OCI-LY1 (cell line): Measurements from ENCODE around the gene SMYD3.

Experiments used
- H2AFZ ChIP-seq: fragments of 200-600 bp; sonication (generic), shearing (Covaris generic); 2 replicates; pipeline ENCODE4 v1.6.0; 2014; ENCODE audit warnings: antibody characterized with exemption, mild to moderate bottlenecking, low read length
- H3F3A ChIP-seq: fragments of 200-600 bp; sonication (generic), shearing (Covaris generic); 2 replicates; pipeline ENCODE4 v1.6.0; 2014; ENCODE audit warnings: mild to moderate bottlenecking, antibody characterized with exemption, low read length, moderate library complexity; ENCODE audit not compliant: insufficient read depth
- H3K27ac ChIP-seq: fragments of 200-600 bp; sonication (generic); 2 replicates; pipeline ENCODE4 v1.5.1; 2014; ENCODE audit warnings: low read length, mixed run types, mild to moderate bottlenecking, low read depth; ENCODE audit not compliant: poor library complexity, severe bottlenecking
- H3K27me3 ChIP-seq: fragments of 200-600 bp; sonication (generic); 2 replicates; pipeline ENCODE4 v1.6.0; 2014; ENCODE audit warnings: antibody characterized with exemption, mild to moderate bottlenecking, low read length, moderate library complexity; ENCODE audit not compliant: insufficient read depth
- H3K36me3 ChIP-seq: fragments of 200-600 bp; sonication (generic); 2 replicates; pipeline ENCODE4 v1.6.1; 2014; ENCODE audit warnings: mild to moderate bottlenecking, antibody characterized with exemption, low read length, moderate library complexity, mixed read lengths; ENCODE audit not compliant: insufficient read depth
- H3K4me1 ChIP-seq: fragments of 200-600 bp; sonication (generic); 2 replicates; pipeline ENCODE4 v1.5.1; 2014; ENCODE audit warnings: mild to moderate bottlenecking, low read length, moderate library complexity; ENCODE audit not compliant: insufficient read depth, severe bottlenecking
- H3K4me2 ChIP-seq: fragments of 200-600 bp; sonication (generic), shearing (Covaris generic); 2 replicates; pipeline ENCODE4 v1.6.1; 2014; ENCODE audit warnings: low read length
- H3K4me3 ChIP-seq: fragments of 200-600 bp; sonication (generic); 2 replicates; pipeline ENCODE4 v1.5.1; 2014; ENCODE audit warnings: low read length, low read depth, mild to moderate bottlenecking, mixed read lengths; ENCODE audit not compliant: poor library complexity, severe bottlenecking
- H3K79me2 ChIP-seq: fragments of 200-600 bp; shearing (Covaris generic); 2 replicates; pipeline ENCODE4 v1.6.1; 2016; ENCODE audit warnings: mixed run types, low read length, mixed read lengths; ENCODE audit not compliant: insufficient read depth
- H3K9ac ChIP-seq: fragments of 200-600 bp; sonication (generic), shearing (Covaris generic); 2 replicates; pipeline ENCODE4 v1.6.1; 2014; ENCODE audit warnings: mild to moderate bottlenecking, low read length, mixed read lengths
- H3K9me2 ChIP-seq: fragments of 200-600 bp; sonication (generic), shearing (Covaris generic); 2 replicates; pipeline ENCODE4 v1.6.1; 2014; ENCODE audit warnings: low read depth, mild to moderate bottlenecking, low read length, mixed read lengths
- H3K9me3 ChIP-seq: fragments of 200-600 bp; shearing (Covaris generic); 2 replicates; pipeline ENCODE4 v1.6.1; 2014; ENCODE audit warnings: low read length, mixed read lengths
- H4K20me1 ChIP-seq: fragments of 200-600 bp; sonication (generic), shearing (Covaris generic); 2 replicates; pipeline ENCODE4 v1.6.0; 2016; ENCODE audit warnings: mild to moderate bottlenecking, low read length; ENCODE audit not compliant: insufficient read depth
- EZH2 ChIP-seq: fragments of 200-600 bp; sonication (generic), shearing (Covaris generic); IDR thresholded peaks from 2 replicates; pipeline ENCODE4 v1.8.0; 2017; ENCODE audit warnings: borderline replicate concordance, mixed run types, mild to moderate bottlenecking, antibody characterized with exemption, low read length, moderate library complexity, mixed read lengths
- TF ChIP-seq, protein P1 (sequence below): fragments of 200-600 bp; sonication (generic), shearing (Covaris generic); IDR thresholded peaks from 2 replicates; pipeline ENCODE4 v1.5.1; 2017; ENCODE audit warnings: mild to moderate bottlenecking, antibody characterized with exemption, low read length, moderate library complexity, mixed read lengths

Gene SMYD3

GRCh38 chr1:246064891-246065290, 442.2 kb downstream of the SMYD3 start:
- no peak overlapping the region for H2AFZ ChIP-seq
- no peaks in the 10 kb centered on the region for H3K9me3 ChIP-seq
- no peaks in the 10 kb centered on the region for H3K4me1 ChIP-seq
- H3K9ac ChIP-seq, result no peak overlapping the region
- H4K20me1 ChIP-seq, result no peaks in the 10 kb centered on the region
- no peaks in the 10 kb centered on the region for H3K79me2 ChIP-seq
- H3K4me2 ChIP-seq, result no peak overlapping the region
- H3K27ac ChIP-seq, result no peak overlapping the region
- no peaks in the 10 kb centered on the region for H3K9me2 ChIP-seq
- H3F3A ChIP-seq, result no peaks in the 10 kb centered on the region
- H3K4me3 ChIP-seq, result no peak overlapping the region
- no peaks in the 10 kb centered on the region for H3K27me3 ChIP-seq
- H3K36me3 ChIP-seq, result no peaks in the 10 kb centered on the region
- TF ChIP-seq, protein P1, sequence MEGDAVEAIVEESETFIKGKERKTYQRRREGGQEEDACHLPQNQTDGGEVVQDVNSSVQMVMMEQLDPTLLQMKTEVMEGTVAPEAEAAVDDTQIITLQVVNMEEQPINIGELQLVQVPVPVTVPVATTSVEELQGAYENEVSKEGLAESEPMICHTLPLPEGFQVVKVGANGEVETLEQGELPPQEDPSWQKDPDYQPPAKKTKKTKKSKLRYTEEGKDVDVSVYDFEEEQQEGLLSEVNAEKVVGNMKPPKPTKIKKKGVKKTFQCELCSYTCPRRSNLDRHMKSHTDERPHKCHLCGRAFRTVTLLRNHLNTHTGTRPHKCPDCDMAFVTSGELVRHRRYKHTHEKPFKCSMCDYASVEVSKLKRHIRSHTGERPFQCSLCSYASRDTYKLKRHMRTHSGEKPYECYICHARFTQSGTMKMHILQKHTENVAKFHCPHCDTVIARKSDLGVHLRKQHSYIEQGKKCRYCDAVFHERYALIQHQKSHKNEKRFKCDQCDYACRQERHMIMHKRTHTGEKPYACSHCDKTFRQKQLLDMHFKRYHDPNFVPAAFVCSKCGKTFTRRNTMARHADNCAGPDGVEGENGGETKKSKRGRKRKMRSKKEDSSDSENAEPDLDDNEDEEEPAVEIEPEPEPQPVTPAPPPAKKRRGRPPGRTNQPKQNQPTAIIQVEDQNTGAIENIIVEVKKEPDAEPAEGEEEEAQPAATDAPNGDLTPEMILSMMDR, result no peak

GRCh38 chr1:246063013-246063616, 444.0 kb downstream of the SMYD3 start:
- no peaks in the 10 kb centered on the region for H3K79me2 ChIP-seq
- no peaks in the 10 kb centered on the region for H3F3A ChIP-seq
- no peaks in the 10 kb centered on the region for H3K36me3 ChIP-seq
- no peaks in the 10 kb centered on the region for H4K20me1 ChIP-seq
- H3K4me2 ChIP-seq, result no peak overlapping the region
- no peak overlapping the region for H3K27ac ChIP-seq
- no peak for TF ChIP-seq EZH2
- TF ChIP-seq, protein P1, result no peak
- H3K4me1 ChIP-seq, result no peaks in the 10 kb centered on the region
- no peaks in the 10 kb centered on the region for H3K27me3 ChIP-seq
- H3K9me3 ChIP-seq, result no peaks in the 10 kb centered on the region
- no peak overlapping the region for H3K4me3 ChIP-seq
- H3K9me2 ChIP-seq, result no peaks in the 10 kb centered on the region
- no peak overlapping the region for H2AFZ ChIP-seq
- no peak overlapping the region for H3K9ac ChIP-seq

- Histone ChIP-seq H3K4me2 (no peak overlapping the region), H3K4me1 (no peaks in the 10 kb centered on the region), H2AFZ (no peak overlapping the region), H3K36me3 (no peaks in the 10 kb centered on the region), H3K4me3 (no peak overlapping the region), H3K9ac (no peak overlapping the region), H3K79me2 (no peaks in the 10 kb centered on the region), H3K27ac (no peak overlapping the region), H3K9me3 (peaks cover 3% of the 10 kb centered on the region; the same call in 1 of the 2 replicates), H3F3A (no peaks in the 10 kb centered on the region), H3K9me2 (no peaks in the 10 kb centered on the region), H3K27me3 (no peaks in the 10 kb centered on the region), H4K20me1 (no peaks in the 10 kb centered on the region)
- TF ChIP-seq, protein P1, result no peak
- TF ChIP-seq EZH2, result no peak
These were observed 448.6 kb downstream of the SMYD3 start for GRCh38 chr1:246058466-246058865.
